ENCODE data around the gene ZC3H10.

The ZC3H10 gene

DNA sequence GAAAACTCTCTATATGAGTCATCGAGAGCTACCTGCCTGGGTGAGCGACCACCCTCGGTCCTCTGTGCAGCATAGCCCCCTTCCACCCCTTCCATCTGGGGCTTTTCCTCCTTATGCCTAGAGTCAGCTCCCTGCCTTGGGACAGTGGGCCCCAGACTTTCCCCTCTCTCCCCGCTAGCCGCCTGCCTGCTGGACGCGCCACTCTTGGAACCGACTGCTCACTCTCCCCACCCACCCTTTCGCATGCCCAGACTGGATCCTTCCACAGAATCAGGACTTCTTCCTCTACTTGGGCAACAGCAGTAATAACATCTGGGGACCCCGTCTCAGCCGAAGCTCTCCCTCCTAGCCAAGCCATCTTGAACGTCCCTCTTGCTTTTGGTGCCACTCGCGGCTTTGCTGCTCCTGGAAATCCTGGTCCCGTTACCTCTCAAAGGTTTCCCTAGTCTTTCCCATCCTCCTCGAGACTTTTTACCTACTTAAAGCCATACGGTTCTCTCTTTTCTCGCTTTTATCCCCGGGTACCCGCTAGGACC lies 10.7 kb downstream of the ZC3H10 start:
- peak; percentile 31 to 32 for DNase-seq

DNA sequence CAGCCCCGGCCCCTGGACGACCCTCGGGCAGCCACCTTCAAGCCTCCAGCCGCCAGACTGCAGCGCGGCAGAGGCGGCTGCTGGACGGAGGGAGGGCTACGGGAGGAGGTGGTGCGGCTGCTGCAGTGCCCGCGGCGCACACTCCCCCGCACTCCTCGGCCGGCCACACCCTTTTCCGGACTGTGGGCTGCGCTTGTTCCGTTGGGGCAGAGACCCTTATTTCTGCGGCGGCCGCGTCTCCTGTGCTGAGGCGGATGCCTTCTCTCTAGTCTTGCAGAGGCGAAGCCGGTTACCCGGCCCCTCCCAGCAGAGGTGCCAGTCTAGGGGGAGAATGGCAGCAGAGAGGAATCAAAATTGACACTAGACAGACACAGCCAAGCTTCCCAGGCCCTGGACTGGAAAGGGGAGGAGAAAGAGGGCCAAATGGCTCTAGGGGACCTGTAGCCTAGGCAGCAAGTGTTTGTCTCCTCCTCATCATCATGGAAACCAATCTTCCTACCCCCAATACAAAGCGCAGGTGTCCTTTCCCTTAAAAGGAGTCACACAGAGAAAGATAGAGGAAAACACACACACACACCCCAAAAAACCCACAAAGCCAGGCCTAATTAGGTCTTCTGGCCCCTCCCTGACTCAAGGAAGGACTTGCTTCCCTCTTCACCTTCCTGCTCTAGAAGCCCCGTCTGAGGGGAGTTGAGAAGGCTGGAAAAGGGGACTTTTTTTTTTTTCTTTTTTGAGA lies 11.3 kb downstream of the ZC3H10 start:
- peak; percentile 54 to 62 for DNase-seq

DNA sequence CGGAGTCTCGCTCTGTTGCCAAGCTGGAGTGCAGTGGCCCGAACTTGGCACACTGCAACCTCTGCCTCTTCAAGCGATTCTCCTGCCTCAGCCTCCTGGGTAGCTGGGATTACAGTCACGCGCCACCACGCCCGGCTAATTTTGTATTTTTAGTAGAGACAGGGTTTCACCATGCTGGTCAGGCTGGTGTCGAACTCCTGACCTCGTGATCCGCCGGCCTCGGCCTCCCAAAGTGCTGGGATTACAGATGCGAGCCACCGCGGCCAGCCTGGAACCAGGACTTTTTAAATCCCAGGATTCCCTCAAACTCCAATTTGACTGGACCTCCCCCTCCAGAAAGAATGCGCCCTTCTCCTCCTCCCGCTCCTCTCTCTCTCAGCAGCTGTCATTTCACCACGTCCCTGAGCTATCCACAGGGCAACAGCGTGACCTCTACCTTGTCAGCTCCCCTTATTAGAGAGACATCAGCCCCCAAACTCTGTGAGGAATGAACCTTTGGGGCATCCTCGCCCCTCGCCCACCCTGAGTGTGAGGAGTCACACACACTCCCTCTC lies 12.0 kb downstream of the ZC3H10 start:
- DNase-seq = no peak

DNA sequence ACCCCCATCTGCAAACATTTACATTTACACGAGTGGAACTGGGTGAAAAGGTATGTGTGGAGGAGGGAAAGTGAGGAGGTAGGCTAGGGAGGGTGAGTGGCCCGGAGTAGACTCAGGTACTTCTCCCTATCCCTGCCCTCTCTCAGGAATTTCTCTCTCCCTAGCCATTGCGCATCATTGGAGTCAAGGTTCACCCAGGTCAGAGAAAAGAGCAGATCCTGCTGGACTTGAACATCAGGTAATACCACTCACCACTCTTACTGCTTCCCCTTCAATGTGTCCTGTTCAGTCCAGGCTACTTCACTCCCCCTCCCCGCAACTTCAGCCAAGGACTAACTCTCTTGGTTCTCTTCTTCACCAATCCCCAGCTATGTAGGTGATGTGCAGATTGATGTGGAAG lies 12.8 kb downstream of the ZC3H10 start:
- DNase-seq = no peak

DNA sequence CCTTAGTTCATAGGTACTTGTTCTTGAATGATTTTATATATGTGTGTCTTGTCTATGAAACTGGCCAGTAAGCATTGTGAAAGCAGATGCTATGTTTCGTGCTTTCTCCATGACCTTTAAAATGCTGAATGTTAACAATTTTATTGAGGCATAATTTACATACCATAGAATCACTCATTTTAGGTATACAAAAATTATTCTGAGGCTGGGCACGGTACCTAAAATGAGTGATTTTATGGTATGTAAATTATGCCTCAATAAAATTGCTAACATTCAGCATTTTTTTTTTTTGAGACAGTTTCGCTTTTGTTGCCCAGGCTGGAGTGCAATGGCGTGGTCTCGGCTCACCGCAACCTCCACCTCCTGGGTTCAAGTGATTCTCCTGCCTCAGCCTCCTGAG lies 16.8 kb downstream of the ZC3H10 start:
- DNase-seq = no peak

DNA sequence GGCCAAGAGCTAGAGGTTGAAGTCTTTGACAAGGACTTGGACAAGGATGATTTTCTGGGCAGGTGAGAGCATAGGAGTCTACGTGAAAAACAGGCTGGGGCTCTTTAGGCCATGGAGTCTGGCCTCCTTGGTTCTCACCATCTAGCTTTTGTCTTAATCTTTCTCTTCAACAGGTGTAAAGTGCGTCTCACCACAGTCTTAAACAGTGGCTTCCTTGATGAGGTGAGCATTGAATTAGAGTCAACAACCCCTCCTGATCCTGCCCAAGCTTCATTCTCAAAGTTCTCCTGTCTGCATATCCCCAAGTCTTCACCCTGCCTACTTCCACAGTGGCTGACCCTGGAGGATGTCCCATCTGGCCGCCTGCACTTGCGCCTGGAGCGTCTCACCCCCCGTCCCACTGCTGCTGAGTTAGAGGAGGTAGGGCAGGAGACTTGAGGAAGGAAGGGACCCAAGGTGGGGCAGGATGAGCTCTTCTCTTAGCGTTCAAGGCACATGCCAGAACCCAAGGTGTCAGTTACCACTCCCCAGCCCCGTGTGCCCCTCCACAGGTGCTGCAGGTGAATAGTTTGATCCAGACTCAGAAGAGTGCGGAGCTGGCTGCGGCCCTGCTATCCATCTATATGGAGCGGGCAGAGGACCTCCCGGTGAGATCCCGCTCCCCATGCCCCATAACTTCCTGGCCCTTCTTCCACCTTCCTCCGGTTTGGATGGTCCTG lies 19.9 kb downstream of the ZC3H10 start:
- DNase-seq = no peak

DNA sequence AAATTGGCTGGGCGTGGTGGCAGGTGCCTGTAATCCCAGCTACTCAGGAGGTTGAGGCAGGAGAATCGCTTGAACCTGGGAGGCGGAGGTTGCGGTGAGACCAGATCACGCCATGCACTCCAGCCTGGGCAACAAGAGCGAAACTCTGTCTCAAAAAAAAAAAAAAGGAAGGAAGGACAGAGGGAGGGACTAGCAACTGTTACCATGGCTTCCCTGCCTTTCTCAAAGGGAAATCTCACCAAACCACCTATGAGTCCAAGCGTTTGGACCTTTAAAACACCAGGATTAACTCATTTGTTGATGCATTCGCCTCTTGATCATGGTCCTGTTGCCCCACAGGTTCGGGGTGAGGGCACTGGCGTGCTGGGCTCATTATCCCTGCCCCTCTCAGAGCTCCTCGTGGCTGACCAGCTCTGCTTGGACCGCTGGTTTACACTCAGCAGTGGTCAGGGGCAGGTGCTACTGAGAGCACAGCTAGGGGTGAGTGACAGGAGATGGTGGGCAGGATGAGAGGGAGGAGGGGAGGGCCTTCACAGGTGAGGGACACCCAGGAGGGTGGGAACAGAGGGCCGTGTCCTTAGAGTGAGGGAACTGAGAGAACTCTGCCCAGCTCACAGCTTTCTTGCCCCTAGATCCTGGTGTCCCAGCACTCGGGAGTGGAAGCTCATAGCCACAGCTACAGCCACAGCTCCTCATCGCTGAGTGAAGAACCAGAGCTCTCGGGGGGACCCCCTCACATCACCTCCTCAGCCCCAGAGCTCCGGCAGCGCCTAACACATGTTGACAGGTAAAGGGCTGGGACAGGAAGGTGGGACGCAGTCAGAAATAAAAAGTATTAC lies 24.1 kb downstream of the ZC3H10 start:
- peak in 1 of 2 donors; percentile 34 for DNase-seq

DNA sequence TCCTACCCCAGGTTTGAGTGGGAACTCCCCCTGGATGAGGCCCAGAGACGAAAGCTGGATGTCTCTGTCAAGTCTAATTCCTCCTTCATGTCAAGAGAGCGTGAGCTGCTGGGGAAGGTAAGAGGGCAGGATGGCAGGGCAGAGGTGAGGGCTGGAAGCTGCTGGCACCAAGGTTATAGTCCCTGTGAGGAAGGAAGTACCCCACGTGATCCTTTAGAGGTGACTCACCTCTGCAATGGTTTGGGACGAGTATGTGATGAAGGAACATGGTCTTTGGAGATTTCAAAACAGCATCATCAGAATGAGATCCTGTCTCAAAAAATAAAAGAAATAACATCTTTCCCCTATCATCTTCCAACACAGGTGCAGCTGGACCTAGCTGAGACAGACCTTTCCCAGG lies 25.2 kb downstream of the ZC3H10 start:
- no peak for DNase-seq

DNA sequence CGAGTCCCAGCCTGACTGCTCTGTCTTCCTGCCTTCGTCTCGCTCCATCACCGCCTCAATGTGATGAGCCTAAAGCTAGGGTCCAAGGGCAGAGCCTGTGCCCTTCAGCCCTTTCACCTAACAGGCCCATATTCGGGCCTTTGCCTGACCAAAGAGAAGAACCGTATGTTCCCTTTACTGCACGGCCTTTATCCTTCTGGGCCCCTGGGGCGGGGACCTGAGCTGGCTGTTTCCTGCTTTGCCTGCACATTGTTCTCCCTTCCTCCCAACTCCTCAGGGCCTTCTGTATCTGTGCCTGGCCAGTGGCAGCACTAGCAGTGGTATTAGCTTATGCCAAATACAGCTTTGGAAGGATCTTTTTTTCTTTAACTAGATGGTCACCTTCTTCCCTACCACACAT lies 25.8 kb downstream of the ZC3H10 start:
- no peak for DNase-seq

DNA sequence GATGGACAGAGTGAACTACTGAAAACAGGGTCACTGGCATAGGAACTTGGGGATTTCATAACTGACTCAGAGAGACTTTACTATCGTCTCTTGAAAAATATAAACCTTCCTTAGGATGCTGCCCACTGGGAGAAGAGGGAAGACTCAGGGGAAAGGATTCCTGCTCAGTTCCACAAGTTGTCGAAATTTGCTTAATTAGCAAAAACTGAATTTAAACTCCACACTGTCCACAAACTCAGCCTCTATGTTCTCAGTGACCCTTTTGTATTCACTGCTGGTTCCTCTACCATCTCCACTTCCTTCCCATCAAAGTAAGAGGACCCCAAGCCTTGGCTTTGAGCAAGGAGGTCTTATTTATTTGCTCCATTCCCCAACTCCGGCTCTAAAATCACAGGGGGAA lies 27.2 kb downstream of the ZC3H10 start:
- DNase-seq = no peak

DNA sequence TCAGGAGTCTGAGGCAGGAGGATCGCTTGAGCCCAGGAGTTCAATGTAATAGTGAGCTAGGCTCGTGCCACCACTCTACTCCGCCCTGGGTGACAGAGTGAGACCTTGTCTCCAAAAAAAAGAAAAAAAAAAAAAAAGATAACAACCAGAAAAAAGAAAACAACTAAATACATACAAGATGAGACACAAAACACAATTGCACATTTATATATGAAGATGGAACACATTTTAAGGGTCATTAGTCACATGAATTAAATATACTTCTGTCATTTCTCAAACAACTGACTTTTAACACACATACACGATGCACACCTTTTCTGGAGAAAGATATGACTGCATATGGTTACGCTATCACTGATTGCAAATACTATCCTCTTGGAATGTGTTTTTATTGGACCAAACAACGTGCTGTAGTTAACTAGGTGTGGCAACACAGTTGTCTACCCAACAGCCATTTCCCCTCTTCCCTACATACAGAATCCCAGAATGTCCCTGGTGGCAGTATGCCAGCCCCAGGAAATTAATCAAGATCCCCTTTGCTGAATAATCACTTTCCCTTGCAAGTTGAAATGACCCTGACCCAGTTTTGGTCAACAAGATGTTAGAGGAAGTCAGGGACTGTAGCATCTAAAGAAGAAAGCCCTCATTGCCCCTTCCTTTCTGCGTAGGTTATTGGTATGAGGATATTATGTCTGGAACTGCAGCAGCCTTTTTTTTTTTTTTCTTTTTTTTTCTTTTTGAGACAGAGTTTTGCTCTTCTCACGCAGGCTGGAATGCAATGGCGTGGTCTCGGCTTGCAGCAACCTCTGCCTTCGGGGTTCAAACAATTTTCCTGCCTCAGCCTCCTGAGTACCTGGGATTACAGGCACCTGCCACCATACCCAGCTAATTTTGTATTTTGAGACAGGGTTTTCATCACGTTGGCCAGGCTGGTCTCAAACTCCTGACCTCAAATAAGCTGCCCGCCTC lies 28.7 kb downstream of the ZC3H10 start:
- no peak for DNase-seq

DNA sequence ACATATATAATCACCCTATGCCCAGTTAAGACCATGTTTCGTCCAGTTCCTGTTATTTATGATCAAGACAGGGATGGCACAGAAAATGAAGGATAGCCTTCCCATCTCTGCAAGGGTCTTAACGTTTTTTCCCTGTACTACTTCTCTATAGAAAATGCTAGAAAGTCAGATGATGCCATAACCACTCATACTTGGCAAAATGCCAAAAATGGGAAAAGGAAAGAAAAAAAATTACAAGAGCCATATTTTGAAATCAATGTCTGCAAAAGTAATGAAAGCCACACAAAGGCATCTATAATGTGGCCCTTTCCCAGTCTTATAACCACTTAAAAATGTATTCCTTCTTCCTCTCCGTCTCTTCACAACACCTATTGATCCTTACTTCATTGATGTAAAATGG lies 32.5 kb downstream of the ZC3H10 start:
- DNase-seq = peak; percentile 55 to 77

DNA sequence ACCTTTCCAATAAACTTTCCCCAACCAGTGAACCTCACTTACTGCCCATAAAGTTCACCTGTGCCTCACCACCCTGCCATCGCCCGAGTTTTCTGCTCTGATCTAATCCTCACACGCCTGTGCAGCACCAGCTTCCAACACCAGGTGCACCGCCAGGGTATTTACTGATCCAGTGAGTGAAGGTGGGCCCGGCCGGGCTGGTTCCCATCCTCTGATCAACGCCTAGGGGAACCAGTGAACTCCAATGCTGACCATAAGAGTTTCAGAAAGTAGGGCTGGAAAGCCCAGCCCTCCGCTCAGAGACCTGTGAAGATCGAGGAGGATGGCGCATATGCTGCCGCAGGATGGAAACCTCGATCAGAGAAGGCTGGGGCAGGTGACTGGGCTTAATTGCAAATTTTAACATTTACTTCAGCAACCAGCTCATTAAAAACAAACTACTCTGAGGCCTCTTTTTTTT lies 33.6 kb downstream of the ZC3H10 start:
- DNase-seq = no peak

DNA sequence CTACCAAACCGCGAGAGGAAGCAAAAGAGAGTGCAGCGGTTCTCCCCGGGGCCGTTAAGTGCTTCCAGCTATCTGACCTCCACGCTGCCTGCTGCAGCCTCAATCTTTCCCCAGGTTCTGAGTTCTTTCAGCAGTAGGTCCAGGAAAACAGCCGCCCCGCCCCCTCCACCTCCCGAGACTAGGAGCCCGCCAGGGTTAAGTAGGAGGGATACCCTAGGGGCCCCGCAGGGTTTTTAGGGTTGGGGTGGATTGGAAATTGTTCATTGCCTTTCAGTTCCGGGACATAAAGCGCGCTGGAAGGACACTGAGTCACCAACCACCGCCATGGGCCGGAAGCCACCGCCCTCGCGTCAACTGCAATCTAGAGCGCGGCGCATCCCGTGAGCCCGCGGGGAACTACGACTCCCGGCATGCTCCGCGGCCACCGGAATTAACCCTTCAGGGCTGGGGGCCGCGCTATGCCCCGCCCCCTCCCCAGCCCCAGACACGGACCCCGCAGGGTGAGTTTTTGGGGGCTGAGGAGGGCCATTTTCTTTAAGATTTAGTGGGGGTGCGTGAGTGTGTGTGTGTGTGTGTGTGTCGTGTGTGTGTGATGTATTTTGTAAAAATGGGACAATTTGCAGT lies 34.2 kb downstream of the ZC3H10 start, which contains the start of gene MYL6B:
Gene MYL6B (plus strand): TSS at position 456 of the 624 bp plus-strand sequence. CDS start 1,332 bp downstream, outside the sequence.
- peak; percentile 87 to 95 for DNase-seq

DNA sequence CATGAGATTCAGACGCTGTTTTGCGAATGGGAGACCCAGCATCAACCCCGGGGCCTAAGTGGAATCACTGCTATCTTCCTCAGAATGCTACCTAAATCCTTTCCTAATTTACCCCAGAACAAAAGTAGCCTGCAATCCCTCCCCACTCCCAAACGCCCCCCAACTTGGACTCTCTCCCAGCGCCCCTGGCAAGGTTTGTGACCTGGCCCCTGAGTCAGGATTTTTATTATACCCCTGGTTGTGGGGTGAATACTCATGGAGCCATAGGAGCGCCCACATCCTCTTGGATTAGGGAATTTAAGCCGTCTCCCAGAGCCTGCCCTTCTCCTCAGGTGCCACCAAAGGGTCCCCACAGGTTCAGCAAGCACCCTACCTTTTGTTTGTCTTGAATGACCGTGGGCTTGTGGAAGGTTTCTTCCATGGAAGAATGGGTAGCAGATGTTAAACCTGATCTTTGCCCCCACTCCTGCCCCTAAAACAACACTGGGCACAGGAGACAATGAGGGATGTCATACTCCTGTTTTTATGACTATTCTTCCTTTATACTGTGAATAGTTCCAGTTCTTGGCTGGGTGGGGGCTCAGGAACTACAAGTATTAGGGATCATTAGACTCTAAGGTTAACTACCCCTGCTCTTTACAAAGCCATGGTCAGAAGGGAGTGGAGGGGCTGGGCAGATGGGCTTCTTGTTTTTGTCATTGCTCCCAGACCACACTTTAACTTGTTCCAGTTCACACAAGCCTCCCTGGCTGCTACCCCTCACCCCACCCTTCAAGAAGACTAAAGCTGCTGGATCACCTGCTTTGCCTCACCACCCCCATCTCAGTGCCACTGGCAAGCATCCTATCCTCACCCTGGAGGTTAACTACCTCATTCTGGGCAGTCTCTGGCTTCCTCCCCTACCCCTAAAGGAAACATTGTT lies 35.0 kb downstream of the ZC3H10 start:
- no peak for DNase-seq

DNA sequence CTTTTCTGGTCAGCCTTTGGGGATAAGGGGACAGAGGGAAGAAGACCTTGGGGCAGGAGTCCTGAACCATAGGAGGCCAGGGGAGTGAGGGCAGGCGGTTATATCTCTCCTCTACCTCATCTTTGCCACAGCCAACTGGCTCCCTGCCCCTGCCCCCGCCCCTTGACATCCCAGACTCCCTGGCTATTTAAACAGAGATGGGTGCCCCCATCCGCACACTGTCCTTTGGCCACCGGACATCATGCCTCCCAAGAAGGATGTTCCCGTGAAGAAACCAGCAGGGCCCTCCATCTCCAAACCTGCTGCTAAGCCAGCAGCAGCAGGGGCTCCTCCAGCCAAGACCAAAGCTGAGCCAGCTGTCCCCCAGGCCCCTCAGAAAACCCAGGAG lies 35.6 kb downstream of the ZC3H10 start:
- no peak for DNase-seq

DNA sequence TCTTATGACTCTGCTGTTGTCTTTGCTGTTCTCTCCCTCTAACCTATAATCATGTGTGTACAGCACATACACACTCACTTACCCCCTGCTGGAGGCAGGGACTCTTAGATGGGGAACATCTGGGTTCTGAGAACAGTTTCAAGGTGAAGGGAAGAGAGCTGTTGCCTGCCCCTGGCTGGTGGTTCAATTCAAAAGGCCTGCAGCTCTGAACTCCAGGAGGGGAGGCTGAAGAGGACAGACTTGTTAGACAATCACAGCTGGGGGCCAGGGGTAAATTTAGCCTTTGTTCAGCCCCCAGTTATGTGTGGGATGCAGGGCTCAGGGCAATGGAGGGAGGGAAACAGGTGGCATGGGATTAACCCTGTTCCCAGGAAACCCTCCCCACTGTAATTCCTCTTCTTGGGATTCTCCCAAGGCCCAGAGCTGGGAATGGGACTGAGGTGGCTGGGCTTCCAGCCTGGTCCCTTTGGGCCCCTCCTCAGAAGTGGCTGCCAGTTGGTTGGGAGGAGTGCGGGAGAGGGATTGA lies 36.2 kb downstream of the ZC3H10 start:
- DNase-seq = no peak

DNA sequence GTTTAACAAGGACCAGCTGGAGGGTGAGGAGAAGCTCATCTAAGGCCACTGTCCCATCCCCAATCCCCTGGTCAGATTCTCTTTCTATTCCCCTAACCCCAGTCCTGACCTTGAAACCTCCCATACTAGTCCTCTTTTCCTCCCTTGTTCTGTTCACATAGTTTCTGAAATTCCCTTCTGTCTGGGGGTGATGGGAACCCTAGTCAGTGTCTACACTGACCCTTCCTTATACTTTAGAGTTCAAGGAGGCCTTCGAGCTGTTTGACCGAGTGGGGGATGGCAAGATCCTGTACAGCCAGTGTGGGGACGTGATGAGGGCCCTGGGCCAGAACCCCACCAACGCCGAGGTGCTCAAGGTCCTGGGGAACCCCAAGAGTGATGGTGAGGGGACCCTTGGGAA lies 36.8 kb downstream of the ZC3H10 start:
- DNase-seq = no peak

DNA sequence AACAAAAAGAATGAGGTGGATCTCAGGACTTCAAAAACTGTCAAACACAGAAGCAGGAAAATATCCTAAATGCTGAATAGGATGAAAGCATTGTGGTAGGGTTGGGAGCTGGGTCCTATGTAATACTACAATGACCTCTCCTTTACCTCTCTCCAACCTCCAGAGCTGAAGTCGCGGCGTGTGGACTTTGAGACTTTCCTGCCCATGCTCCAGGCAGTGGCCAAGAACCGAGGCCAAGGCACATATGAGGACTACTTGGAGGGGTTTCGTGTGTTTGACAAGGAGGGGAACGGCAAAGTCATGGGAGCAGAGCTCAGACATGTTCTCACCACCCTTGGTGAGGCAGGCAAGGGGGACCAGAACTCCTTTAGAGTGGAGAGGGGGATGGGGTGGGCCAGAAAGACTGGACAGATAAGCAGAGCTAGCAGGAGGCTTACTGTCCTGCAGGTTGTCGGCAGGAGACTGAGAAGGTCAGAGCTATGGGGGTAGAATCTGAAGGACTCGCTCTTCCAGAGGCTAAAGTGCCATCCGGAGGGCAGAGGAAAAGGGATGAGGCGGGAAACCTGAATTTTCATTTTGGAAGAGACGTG lies 37.3 kb downstream of the ZC3H10 start:
- DNase-seq = no peak
